HFFc6 (cell line): ENCODE results near the gene GABRG3. TPM values are rescaled to one million over a fixed set of nuclear protein-coding genes. Genes with fewer than 3 reads are reported as not detected.

ENCODE experiments used
- DNase-seq: peaks from one replicate; pipeline ENCODE4 v3.0.0-alpha.2; 2018
- H3K27ac Mint-ChIP-seq: 2 replicates; pipeline ENCODE4 v1.8.0; 2020; ENCODE audit warnings: mild to moderate bottlenecking, mixed read lengths
- H3K27me3 Mint-ChIP-seq: 2 replicates; pipeline ENCODE4 v1.8.0; 2021; ENCODE audit warnings: mild to moderate bottlenecking, moderate library complexity, mixed read lengths; ENCODE audit not compliant: insufficient read depth
- H3K36me3 Mint-ChIP-seq: 2 replicates; pipeline ENCODE4 v1.8.0; 2021; ENCODE audit warnings: low read depth, mixed read lengths
- H3K4me1 Mint-ChIP-seq: 2 replicates; pipeline ENCODE4 v1.8.0; 2020; ENCODE audit warnings: low read depth, mixed read lengths
- H3K4me3 Mint-ChIP-seq: 2 replicates; pipeline ENCODE4 v1.8.0; 2020; ENCODE audit warnings: mild to moderate bottlenecking, moderate library complexity, mixed read lengths
- H3K9me3 Mint-ChIP-seq: 2 replicates; pipeline ENCODE4 v1.8.0; 2020; ENCODE audit warnings: mild to moderate bottlenecking, mixed read lengths
- total RNA-seq, 6 experiments: library from RNA; stranded (reverse); fragmentation: NEBNext Ultra II Directional; extraction: Animal tissue kit (Norgen Biotek cat#: 25700); gene quantifications; 2 replicates in 1 of 6; 3 replicates in 5 of 6; pipeline ENCODE4 v1.2.3, GENCODE V29; 2021
- TF ChIP-seq, protein P1 (sequence below): fragments of 200-600 bp; sonication (generic); IDR thresholded peaks from 2 replicates; pipeline ENCODE4 v1.5.0; 2021; ENCODE audit warnings: antibody characterized with exemption, mild to moderate bottlenecking

GABRG3 gene
- total RNA-seq, 6 experiments from 2014 or later: not detected

DNA sequence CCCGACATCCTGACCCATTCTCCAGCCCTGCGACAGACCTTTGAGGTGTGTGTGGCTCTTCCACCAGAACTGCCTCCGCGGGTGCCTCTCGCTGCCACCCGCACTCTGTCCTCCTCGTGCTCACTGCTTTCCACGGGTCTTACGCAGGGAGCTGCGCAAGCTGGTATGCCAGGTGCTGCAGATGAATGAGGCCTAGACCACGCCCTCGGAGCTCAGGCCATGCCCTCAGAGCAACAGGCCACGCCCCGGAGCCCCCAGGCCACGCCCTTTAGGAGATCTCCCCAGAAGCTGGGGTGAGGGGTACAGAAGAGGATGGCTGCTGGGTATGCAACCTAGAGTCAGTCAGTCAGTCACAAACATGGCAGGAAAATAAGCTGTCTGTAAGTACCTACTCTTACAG lies 300.3 kb downstream of the GABRG3 start:
- no peak overlapping the region for H3K27ac Mint-ChIP-seq
- no peak for DNase-seq
- peaks cover 2% of the 10 kb centered on the region for H3K27me3 Mint-ChIP-seq
- no peak overlapping the region for H3K4me3 Mint-ChIP-seq
- H3K4me1 Mint-ChIP-seq: no peaks in the 10 kb centered on the region
- peaks cover 73% of the 10 kb centered on the region for H3K9me3 Mint-ChIP-seq
- no peaks in the 10 kb centered on the region; the same call in 1 of the 2 replicates for H3K36me3 Mint-ChIP-seq
- TF ChIP-seq, protein P1, sequence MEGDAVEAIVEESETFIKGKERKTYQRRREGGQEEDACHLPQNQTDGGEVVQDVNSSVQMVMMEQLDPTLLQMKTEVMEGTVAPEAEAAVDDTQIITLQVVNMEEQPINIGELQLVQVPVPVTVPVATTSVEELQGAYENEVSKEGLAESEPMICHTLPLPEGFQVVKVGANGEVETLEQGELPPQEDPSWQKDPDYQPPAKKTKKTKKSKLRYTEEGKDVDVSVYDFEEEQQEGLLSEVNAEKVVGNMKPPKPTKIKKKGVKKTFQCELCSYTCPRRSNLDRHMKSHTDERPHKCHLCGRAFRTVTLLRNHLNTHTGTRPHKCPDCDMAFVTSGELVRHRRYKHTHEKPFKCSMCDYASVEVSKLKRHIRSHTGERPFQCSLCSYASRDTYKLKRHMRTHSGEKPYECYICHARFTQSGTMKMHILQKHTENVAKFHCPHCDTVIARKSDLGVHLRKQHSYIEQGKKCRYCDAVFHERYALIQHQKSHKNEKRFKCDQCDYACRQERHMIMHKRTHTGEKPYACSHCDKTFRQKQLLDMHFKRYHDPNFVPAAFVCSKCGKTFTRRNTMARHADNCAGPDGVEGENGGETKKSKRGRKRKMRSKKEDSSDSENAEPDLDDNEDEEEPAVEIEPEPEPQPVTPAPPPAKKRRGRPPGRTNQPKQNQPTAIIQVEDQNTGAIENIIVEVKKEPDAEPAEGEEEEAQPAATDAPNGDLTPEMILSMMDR: no peak

DNA sequence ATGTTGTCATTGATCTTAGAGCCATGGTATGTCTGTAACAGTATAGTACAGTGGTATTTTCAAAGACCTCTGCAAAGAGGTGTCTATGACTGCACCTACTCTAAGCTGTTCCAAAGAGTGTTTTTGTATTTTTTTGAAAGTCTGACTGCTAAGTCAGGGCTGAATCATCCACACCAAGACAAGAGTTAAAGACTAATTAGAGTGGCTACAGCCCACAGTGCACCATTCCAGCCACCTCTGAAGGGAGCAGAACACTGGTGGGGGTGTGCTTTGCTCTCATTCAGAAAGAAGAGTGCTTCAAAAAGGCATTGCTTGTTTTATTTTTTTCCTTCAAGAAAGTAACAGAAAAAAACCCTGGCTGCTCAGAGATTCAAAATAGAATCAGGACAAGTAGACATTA lies 301.4 kb downstream of the GABRG3 start:
- no peak overlapping the region for H3K27ac Mint-ChIP-seq
- TF ChIP-seq, protein P1: no peak
- H3K36me3 Mint-ChIP-seq: no peaks in the 10 kb centered on the region; the same call in 1 of the 2 replicates
- no peak overlapping the region for H3K4me3 Mint-ChIP-seq
- peaks cover 2% of the 10 kb centered on the region for H3K27me3 Mint-ChIP-seq
- no peak for DNase-seq
- no peaks in the 10 kb centered on the region for H3K4me1 Mint-ChIP-seq
- H3K9me3 Mint-ChIP-seq: peaks cover 72% of the 10 kb centered on the region

DNA sequence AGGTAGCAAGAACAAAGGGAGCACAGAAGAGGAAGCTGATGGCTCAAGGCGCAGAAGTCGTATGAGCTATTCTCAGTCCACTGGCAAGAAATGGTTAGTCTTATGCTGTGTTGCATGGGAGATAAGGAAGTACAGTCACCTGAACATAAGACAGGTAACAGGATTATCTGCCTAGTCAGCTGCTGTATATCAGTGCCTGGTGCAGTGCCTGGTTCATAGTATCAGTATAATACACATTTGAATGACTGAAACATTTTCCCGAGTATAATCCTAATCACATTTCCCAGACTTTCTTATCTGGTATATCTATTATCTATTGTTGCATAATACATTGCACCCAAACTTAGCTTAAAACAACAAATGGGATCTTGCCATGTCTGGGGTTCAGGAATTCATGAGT lies 302.5 kb downstream of the GABRG3 start:
- H3K9me3 Mint-ChIP-seq: peaks cover 70% of the 10 kb centered on the region
- TF ChIP-seq, protein P1: no peak
- no peak overlapping the region for H3K4me3 Mint-ChIP-seq
- DNase-seq: no peak
- no peaks in the 10 kb centered on the region; the same call in 1 of the 2 replicates for H3K36me3 Mint-ChIP-seq
- peaks cover 2% of the 10 kb centered on the region for H3K27me3 Mint-ChIP-seq
- no peak overlapping the region for H3K27ac Mint-ChIP-seq
- no peaks in the 10 kb centered on the region for H3K4me1 Mint-ChIP-seq

DNA sequence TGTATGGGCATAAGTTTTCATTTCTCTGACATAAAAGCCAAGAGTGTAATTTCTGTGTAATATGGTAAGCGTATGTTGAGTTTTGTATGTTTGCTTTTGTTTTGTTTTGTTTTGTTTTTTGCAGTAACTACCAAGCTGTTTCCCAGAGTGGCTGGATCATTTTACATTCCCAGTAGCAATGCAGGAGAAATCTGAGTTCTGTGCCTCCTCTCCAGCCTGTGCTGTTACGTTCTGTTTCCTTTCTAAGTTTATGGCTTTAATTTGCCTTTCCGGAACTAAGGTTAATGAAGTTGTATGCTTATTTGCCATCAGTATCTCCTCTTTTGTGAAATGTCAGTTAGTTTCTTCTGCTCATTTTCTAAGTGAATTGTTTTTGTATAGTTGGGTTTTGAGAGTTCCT lies 307.8 kb downstream of the GABRG3 start:
- DNase-seq: no peak
- H3K4me3 Mint-ChIP-seq: no peak overlapping the region
- H3K36me3 Mint-ChIP-seq: no peaks in the 10 kb centered on the region
- no peak overlapping the region for H3K27ac Mint-ChIP-seq
- H3K4me1 Mint-ChIP-seq: no peaks in the 10 kb centered on the region
- H3K27me3 Mint-ChIP-seq: no peaks in the 10 kb centered on the region; the same call in 1 of the 2 replicates
- TF ChIP-seq, protein P1: no peak
- peaks cover 55% of the 10 kb centered on the region for H3K9me3 Mint-ChIP-seq

DNA sequence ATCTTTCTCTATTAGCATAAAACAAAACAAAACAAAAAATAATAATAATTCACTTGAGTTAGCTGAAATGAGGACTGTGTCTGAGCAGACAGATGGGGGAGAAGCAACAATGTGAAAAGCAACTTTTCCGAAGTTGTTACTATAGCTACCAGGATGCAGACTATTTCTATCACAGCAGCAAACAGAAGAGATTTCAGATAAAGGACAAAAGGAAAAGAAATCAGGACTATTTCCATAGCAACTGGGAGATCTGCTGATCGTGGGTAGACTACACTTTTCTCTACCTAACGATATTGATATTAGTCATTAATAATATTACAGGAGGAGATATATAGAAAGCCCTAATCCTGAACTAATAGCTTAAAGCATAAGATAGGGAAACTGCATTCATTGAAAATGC lies 321.7 kb downstream of the GABRG3 start:
- Mint-ChIP-seq H3K27ac (no peak overlapping the region), H3K4me1 (no peaks in the 10 kb centered on the region), H3K27me3 (peaks cover 2% of the 10 kb centered on the region; the same call in 1 of the 2 replicates), H3K9me3 (peaks cover 33% of the 10 kb centered on the region), H3K4me3 (no peak overlapping the region), H3K36me3 (peaks cover 4% of the 10 kb centered on the region; the same call in 1 of the 2 replicates)
- TF ChIP-seq, protein P1: no peak
- DNase-seq: no peak

DNA sequence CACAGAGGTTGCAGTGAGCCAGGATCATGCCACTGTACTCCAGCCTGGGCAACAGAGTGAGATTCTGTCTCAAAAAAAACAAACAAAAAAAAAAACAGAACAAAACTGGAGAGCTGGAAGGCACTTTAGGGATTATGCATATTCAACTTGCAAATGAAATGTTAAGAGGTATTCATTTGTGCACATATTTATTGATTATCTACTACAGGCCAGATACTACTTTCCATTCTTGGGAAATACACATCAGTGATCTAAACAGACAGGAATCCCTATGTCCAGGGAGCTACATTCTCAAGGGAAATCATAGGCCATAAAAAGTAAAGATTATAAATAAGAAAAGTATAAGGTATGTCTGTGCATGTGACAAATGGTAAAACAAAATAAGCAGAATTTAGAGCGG lies 322.6 kb downstream of the GABRG3 start:
- H3K27ac Mint-ChIP-seq: no peak overlapping the region
- peaks cover 4% of the 10 kb centered on the region; the same call in 1 of the 2 replicates for H3K36me3 Mint-ChIP-seq
- TF ChIP-seq, protein P1: no peak
- peaks cover 2% of the 10 kb centered on the region; the same call in 1 of the 2 replicates for H3K27me3 Mint-ChIP-seq
- no peak overlapping the region for H3K4me3 Mint-ChIP-seq
- DNase-seq: no peak
- H3K4me1 Mint-ChIP-seq: no peaks in the 10 kb centered on the region
- peaks cover 33% of the 10 kb centered on the region for H3K9me3 Mint-ChIP-seq
